ENCODE data around the gene AFAP1L1. TPM values are rescaled to one million over a fixed set of nuclear protein-coding genes. Genes with fewer than 3 reads are reported as not detected.

The AFAP1L1 gene
- total RNA-seq, 4 donors from 2014 or later, result 48.8 to 99.8 (median 70.3) TPM

- TF ChIP-seq, protein P1, sequence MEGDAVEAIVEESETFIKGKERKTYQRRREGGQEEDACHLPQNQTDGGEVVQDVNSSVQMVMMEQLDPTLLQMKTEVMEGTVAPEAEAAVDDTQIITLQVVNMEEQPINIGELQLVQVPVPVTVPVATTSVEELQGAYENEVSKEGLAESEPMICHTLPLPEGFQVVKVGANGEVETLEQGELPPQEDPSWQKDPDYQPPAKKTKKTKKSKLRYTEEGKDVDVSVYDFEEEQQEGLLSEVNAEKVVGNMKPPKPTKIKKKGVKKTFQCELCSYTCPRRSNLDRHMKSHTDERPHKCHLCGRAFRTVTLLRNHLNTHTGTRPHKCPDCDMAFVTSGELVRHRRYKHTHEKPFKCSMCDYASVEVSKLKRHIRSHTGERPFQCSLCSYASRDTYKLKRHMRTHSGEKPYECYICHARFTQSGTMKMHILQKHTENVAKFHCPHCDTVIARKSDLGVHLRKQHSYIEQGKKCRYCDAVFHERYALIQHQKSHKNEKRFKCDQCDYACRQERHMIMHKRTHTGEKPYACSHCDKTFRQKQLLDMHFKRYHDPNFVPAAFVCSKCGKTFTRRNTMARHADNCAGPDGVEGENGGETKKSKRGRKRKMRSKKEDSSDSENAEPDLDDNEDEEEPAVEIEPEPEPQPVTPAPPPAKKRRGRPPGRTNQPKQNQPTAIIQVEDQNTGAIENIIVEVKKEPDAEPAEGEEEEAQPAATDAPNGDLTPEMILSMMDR (IDR thresholded peaks at IDR 0.05; ENCODE audit: low read depth), result no peak
These were observed 44.1 kb downstream of the AFAP1L1 start for GRCh38 chr5:149315753-149316152.

- TF ChIP-seq, protein P1 (IDR thresholded peaks at IDR 0.05; ENCODE audit: low read depth), result no peak
These were observed 45.8 kb downstream of the AFAP1L1 start for GRCh38 chr5:149317281-149318048.

- TF ChIP-seq, protein P1 (IDR thresholded peaks at IDR 0.05; ENCODE audit: low read depth), result no peak
These were observed 47.5 kb downstream of the AFAP1L1 start for GRCh38 chr5:149319174-149319573.

DNA sequence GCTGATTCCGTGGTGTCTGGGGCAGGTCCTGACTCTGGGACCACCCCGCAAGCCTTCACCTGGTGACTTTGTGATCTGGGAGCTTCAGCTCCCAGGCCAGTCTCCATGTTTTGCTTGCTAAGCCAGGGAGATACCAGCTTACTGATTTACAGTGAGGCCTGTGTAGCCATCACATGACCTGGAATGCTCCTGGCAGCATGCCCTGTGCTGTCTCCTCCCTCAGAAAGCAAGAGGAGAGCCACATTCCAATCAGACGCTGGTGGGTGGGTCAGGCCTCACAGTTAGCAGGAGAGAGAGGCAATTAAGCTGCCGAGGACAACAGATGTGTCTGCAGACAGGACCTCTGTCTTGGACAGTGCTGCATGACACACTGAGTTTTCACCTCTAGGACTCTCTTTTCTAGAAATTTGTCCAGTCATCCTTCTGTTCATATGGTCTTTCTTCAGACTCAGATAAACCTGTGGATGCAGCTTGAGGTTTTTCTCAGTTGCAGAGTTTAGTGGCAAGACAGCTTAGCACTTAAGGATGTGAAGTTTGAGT lies 49.2 kb downstream of the AFAP1L1 start:
- TF ChIP-seq, protein P1 (IDR thresholded peaks at IDR 0.05; ENCODE audit: low read depth), result no peak

- TF ChIP-seq, protein P1 (IDR thresholded peaks at IDR 0.05; ENCODE audit: low read depth), result no peak
These were observed 50.9 kb downstream of the AFAP1L1 start for GRCh38 chr5:149322518-149322917.

DNA sequence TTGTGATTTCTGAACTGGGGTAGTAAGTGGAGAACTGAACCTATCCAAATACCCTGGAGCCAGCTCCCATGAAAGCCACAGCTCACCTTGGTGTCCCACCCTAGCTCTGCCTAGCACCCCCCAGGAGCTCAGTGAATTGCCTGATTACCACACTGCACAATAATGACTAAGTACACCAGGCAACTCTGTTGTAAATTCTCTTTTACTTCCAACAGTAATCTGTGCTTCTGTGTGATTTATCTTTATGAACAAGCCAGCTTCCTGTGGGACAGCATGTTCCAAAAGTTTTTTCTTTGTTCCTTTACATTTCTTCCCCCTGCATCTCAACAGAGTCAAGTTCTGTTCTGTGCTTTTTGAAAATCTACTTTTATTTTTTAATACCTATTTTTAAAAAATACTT lies 51.6 kb downstream of the AFAP1L1 start:
- TF ChIP-seq, protein P1 (IDR thresholded peaks at IDR 0.05; ENCODE audit: low read depth), result no peak

DNA sequence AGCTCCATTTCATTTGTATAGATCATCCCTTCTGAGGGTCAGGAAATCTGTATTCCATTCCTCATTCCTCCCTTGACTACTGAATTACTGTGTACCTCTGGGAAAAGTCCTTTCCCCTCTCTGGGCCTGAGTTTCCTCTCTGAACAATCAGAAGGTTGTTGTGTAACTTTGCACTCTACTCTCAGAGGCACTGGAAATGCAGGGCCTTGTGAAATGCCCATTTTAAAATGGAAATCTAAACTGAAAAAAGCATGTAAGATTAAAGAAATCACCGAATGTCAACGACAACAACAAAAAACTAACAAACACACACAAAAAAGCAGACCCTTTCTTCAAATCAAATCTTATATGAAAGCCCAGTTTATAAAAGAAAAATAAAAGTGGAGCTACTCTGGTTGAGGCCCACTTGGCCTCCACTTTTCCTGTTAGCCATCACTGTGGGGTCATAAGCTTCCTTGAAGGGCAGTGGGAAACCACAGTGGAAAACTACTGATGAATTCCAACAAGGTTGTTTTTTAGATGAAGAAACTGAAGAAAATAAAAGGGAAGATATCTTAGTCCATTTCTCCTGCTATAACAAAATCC lies 52.1 kb downstream of the AFAP1L1 start:
- TF ChIP-seq, protein P1 (IDR thresholded peaks at IDR 0.05; ENCODE audit: low read depth), result no peak

All from subcutaneous adipose tissue (tissue), 4 donors.